ENCODE measurements around the gene BANF2. TPM values are rescaled to one million over a fixed set of nuclear protein-coding genes. Genes with fewer than 3 reads are reported as not detected.
A peak's percentile ranks its signal among the peaks of the same experiment; 100 is the strongest.

The BANF2 gene
- total and polyA plus RNA-seq, 2 of the 13 experiments (the other 11 are each of a cell fraction or from before 2014, with no cell fraction given): 0.35 TPM; not detected in 1

GRCh38 chr20:17749978-17750721 is 50.4 kb downstream of the BANF2 start (continued):
- TF ChIP-seq THAP9 (CRISPR knock-in tag; IDR thresholded peaks at IDR 0.05; ENCODE audit: borderline replicate concordance) (peak; percentile 38; the same call in 1 of the 2 replicates), ZNF563 (CRISPR knock-in tag; IDR thresholded peaks at IDR 0.05) (peak; percentile 56; the same call in 1 of the 2 replicates), ZNF280D (CRISPR knock-in tag; IDR thresholded peaks at IDR 0.05) (peak; percentile 66; the same call in 1 of the 2 replicates), ZNF709 (CRISPR knock-in tag; IDR thresholded peaks at IDR 0.05) (peak; percentile 46; the same call in 1 of the 2 replicates), HDAC1 (CRISPR knock-in tag; IDR thresholded peaks at IDR 0.05) (0 out of 2 replicates have a peak, but pooled peaks have one; percentile 25), TFAP4 (IDR thresholded peaks at IDR 0.05; ENCODE audit: borderline replicate concordance, low read depth) (peak; percentile 73; the same call in 1 of the 2 replicates), MIER3 (CRISPR knock-in tag; IDR thresholded peaks at IDR 0.05; ENCODE audit: borderline replicate concordance) (0 out of 2 replicates have a peak, but pooled peaks have one; percentile 58), RNF219 (CRISPR knock-in tag; IDR thresholded peaks at IDR 0.05) (no peak), ZNF839 (CRISPR knock-in tag; IDR thresholded peaks at IDR 0.05; ENCODE audit: borderline replicate concordance) (0 out of 2 replicates have a peak, but pooled peaks have one; percentile 84), ATF3 (CRISPR knock-in tag; IDR thresholded peaks at IDR 0.05) (0 out of 2 replicates have a peak, but pooled peaks have one; percentile 22), IRF9 (CRISPR knock-in tag; IDR thresholded peaks at IDR 0.05; ENCODE audit: borderline replicate concordance) (peak; percentile 58; the same call in 1 of the 2 replicates), DRAP1 (CRISPR knock-in tag; IDR thresholded peaks at IDR 0.05) (peak; percentile 56; the same call in 1 of the 2 replicates), ATF5 (CRISPR knock-in tag; IDR thresholded peaks at IDR 0.05; ENCODE audit: low read depth) (0 out of 2 replicates have a peak, but pooled peaks have one; percentile 59), EEA1 (CRISPR knock-in tag; IDR thresholded peaks at IDR 0.05; ENCODE audit: borderline replicate concordance) (0 out of 2 replicates have a peak, but pooled peaks have one; percentile 59)

Data from HepG2 (cell line).